Measurements from ENCODE around the gene GBP1.
"Not testable (repeated sequence)": the region's sequence is repeated elsewhere in the genome, so short reads cannot be mapped to it uniquely, and the experiment has no call there.

GBP1 gene

GRCh38 chr1:89051300-89051954 lies 13.6 kb downstream of the GBP1 start:
- no peak for DNase-seq

- no peak for DNase-seq
These were observed 14.4 kb downstream of the GBP1 start for GRCh38 chr1:89050649-89051033.

GRCh38 chr1:89049901-89050648 lies 14.9 kb downstream of the GBP1 start:
- DNase-seq: not testable (repeated sequence)

- not testable (repeated sequence) for DNase-seq
These were observed 15.8 kb downstream of the GBP1 start for GRCh38 chr1:89049187-89049586.

GRCh38 chr1:89047734-89048133 lies 17.3 kb downstream of the GBP1 start:
- no peak for DNase-seq

DNA sequence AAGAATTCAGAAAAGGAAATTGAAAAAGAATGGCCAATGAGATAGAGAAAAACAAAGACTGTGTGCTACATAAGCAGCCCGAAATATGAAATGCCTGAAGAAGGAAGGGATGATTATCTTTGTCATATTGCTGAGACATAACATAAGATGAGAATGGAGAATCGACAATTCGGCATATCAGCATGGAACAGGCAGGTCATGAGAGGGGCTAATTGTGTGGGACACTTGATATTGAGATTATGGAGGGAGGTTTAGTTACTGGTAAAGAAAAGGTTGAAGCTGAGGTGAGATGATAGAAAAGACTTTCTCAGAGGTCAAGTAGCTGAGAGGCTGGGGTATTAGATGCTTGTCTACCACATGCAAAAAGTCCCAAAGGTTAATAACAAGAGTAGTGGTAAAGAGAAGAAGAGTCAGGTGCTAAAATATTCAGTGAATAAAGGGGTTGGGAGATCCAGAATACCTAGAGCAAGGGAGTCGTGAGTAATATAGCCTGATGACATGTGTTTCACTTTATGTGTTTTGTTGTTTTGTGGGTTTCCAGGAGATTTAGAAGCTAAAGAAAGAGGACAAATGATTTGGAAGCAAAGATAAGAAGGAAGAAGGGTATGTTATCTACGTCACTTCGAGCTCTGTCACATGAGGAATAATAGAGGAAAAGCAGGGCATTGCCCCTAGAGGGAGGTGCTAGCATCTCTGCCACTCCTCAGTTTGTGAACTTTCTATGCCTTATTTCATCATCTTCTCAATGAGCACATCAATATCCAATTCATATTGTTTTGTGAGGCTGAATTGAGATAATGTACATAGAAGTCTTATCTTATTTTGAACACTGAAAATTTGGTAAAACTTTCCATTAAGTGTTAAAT lies 18.5 kb downstream of the GBP1 start:
- not testable (repeated sequence) for DNase-seq

DNA sequence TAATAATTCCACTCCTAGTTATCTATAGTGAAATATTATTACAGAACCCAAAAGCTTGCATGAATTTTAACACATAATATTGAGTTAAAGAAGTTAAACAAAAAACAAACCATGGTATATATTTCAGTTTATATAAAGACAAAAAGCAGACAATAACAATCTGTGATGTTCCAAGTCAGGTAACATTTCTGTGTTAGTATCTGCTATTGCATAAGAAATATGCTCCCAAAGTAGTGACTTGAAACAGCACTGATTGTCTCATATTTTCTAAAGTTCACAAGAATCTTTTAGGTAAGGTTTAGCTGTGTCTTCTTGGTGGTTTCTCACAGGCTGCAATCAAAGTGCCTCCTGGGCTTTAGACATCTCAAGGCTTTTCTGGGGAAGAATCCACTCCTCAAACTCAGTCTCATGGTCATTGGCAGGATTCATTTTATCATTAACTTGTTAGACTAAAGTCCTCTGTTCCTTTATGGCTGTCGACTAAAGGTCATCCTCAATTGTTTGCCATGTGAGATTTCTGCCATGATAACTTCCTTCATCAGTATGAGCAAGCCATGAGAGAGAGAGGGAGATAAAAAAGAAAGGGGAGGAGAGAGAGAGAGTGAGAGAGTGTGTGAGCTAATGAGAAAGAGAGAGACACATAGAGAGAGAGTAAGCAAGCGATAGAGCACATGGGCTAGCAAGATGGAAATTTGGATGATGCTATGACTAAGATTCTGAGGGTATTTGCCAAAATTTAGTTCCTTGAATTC lies 19.9 kb downstream of the GBP1 start:
- no peak for DNase-seq

DNA sequence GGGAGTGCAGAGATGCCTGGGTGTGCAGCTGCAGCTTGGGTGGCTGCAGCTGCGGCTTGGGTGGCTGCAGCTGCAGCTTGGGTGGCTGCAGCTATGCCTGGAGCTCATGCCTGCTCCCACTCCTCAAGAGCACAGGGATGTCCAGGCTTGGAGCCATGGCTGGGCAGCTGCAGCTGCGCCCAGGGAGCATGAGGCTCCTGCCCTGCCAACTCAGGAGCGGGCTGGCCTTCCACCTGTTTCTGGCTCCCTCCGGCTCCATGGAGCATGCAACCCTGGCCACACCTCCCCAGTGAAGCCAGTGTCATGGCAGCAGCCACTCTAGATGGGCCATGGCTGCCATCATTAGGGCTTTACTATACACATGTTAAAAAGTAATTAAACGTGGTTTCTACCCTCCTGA lies 21.1 kb downstream of the GBP1 start:
- no peak for DNase-seq

- DNase-seq: no peak
These were observed 22.5 kb downstream of the GBP1 start for GRCh38 chr1:89042491-89042890.

DNA sequence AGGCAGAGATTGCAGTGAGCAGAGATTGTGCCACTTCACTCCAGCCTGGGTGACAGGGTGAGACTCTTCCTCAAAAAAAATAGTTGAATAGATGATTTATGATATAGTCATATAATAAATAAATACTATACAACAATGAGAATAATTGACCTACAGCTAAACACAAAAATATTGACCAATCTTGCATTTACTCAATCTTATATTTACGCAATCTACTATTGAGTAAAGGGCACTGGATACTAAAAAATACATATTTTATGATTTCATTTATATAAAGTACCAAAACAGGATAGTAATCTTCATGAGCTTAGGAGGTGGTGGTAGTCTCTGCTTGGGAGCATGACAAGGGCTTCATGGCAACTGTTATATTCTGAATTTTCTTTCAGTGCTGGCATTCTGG lies 23.3 kb downstream of the GBP1 start:
- no peak for DNase-seq

GRCh38 chr1:89041119-89041641 lies 23.8 kb downstream of the GBP1 start:
- no peak for DNase-seq

- no peak for DNase-seq
These were observed 24.7 kb downstream of the GBP1 start for GRCh38 chr1:89040315-89040626.

DNA sequence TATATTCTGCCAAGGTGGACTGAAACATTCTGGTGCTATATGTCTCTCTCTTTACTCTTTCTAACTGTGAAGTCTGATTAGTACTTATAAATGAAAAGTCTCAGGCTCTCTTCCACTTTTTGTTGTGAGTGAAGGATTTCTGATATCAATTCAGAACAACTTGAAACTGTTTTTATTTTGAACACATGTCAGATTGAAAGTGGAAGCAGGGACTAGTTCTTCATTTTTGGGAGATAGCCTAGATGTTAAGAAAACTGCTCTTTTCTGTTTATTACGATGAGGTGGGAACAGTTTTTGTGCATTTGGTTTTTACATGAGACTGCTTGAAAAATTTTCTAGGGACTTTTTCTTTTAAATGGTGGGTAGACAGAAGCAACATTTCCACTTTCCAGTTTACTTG lies 27.8 kb downstream of the GBP1 start:
- no peak for DNase-seq

DNA sequence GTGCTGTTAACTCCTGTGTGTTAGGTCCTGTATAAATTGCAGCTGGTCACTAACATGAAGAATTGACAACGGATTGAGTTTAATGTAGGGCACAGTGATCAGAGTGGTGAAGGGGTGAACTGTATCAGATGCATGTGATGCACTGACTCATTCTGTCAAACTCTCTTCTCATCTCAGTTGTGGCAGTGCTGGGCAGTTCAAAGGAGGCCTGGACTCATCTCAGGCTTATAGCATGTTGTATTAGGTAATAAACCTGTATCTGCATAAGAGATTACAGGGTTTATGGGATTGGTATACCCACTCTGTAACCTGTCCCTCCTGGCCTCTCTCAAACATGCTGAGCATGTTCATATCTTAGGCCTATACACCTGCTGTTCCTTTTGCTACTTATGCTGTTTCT lies 29.9 kb downstream of the GBP1 start:
- no peak for DNase-seq

DNA sequence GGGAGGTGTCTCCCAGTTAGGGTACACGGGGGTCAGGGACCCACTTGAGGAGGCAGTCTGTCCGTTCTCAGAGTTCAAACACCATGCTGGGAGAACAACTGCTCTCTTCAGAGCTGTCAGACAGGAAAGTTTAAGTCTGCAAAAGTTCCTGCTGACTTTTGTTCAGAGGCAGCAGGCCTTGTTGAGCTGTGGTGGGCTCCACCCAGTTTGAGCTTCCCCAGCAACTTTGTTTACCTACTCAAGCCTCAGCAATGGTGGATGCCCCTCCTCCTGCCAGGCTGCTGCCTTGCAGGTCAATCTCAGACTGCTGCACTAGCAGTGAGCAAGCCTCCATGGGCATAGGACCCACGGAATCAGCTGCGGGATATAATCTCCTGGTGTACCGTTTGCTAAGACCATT lies 31.0 kb downstream of the GBP1 start:
- not testable (repeated sequence) for DNase-seq

DNA sequence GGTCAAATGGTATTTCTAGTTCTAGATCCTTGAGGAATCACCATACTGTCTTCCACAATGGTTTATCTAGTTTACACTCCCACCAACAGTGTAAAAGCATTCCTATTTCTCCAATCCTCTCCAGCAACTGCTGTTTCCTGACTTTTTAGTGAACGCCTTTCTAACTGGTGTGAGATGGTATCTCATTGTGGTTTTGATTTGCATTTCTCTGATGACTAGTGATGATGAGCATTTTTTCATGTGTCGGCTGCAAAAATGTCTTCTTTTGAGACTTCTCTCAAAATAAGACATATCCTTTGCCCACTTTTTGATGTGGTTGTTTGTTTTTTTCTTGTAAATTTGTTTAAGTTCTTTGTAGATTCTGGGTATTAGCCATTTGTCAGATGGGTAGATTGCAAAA lies 36.0 kb downstream of the GBP1 start:
- DNase-seq: not testable (repeated sequence)

GRCh38 chr1:89025928-89026327 lies 39.1 kb downstream of the GBP1 start:
- no peak for DNase-seq

GRCh38 chr1:89023026-89023425 lies 42.0 kb downstream of the GBP1 start:
- no peak for DNase-seq

- no peak for DNase-seq
These were observed 42.6 kb downstream of the GBP1 start, which contains the start of gene GBP3 for GRCh38 chr1:89022167-89022959. TSS of gene GBP3 (minus strand) at chr1:89022866. CDS start at chr1:89020721, 2,145 bp downstream.

- not testable (repeated sequence) for DNase-seq
These were observed 46.7 kb downstream of the GBP1 start for GRCh38 chr1:89018318-89018717.

GRCh38 chr1:89008511-89008910 lies 56.5 kb downstream of the GBP1 start:
- no peak for DNase-seq

All from activated gamma-delta T cell (primary cell).